ENCODE data around the gene UTY. TPM values are rescaled to one million over a fixed set of nuclear protein-coding genes. Genes with fewer than 3 reads are reported as not detected.

The UTY gene
- total RNA-seq, 1 experiment from 2014 or later: not detected

- BruUV-seq (replicated peaks): no TSS peak
- H4K20me1 ChIP-seq (ENCODE audit: low read length): no peaks in the 10 kb centered on the region
- H3K9me3 ChIP-seq (ENCODE audit: low read length): no peaks in the 10 kb centered on the region
- H3K4me1 ChIP-seq (ENCODE audit: insufficient read depth, low read length): no peaks in the 10 kb centered on the region
- H3K4me3 ChIP-seq (ENCODE audit: low read length): no peak overlapping the region
- H3K36me3 ChIP-seq (ENCODE audit: low read depth, low read length): no peaks in the 10 kb centered on the region
- ATAC-seq (no peak), DNase-seq (no peak)
- no peak overlapping the region for H3K4me2 ChIP-seq (ENCODE audit: low read length)
- H2AFZ ChIP-seq (ENCODE audit: low read length): no peak overlapping the region
- H3F3A ChIP-seq (ENCODE audit: low read length, unreplicated experiment): no peaks in the 10 kb centered on the region
- intact Hi-C loops (cut with micrococcal nuclease): no loop called here
- H3K27me3 ChIP-seq (ENCODE audit: low read length): no peaks in the 10 kb centered on the region
- no peaks in the 10 kb centered on the region for H3K79me2 ChIP-seq (ENCODE audit: low read length)
- POLR2A ChIA-PET (ENCODE audit: unreplicated experiment): no interaction called here
- TF ChIP-seq EZH2 (IDR thresholded peaks at IDR 0.05; ENCODE audit: low read length, unreplicated experiment) (no peak), CTCF (conservative IDR thresholded peaks at IDR 0.05; ENCODE audit: low read depth, low read length) (no peak), EZH2phosphoT487 (IDR thresholded peaks at IDR 0.05; ENCODE audit: borderline replicate concordance, low read length) (no peak)
- H3K9ac ChIP-seq (ENCODE audit: low read length): no peak overlapping the region
- CTCF ChIA-PET: no interaction called here
- H3K27ac ChIP-seq (ENCODE audit: low read length): no peak overlapping the region
- no peaks in the 10 kb centered on the region for H3K9me2 ChIP-seq (replicated peaks; ENCODE audit: low read length)
Measured at GRCh38 chrY:13345549-13345948, 134.3 kb downstream of the UTY start.

DNA sequence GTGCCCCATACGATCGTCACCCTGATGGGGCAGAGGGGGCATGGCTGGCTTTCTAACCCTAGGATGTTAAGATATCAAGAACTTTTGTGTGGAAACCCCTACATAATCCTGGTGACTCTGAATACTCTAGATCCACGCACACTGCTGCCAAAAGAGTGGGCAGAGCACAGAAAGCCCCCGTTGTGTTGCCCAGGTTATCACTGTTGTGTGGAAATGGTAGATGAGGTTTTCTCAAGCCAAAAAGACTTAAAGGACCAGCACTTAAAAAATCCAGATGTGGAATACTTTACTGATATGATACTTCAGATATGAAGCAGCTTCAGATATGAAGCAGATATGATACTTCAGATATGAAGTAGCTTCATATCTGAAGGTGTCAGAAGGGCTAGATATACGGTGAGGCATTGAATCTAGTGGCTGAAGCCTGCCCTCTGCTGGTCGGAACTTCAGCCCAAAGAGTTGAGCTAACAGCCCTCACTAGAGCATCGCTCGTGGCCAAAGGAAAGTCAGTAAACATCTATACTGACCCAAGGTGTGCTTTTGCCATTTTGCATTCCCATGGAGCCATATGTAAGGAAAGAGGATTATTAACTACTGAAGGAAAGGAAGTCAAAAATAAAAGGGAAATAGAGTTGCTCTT is 136.4 kb downstream of the UTY start:
- H3K9me2 ChIP-seq (replicated peaks; ENCODE audit: low read length): no peaks in the 10 kb centered on the region
- H3K79me2 ChIP-seq (ENCODE audit: low read length): no peaks in the 10 kb centered on the region
- BruUV-seq (replicated peaks): no TSS peak
- no peaks in the 10 kb centered on the region for H3K9me3 ChIP-seq (ENCODE audit: low read length)
- ChIA-PET POLR2A (ENCODE audit: unreplicated experiment) (no interaction called here), CTCF (no interaction called here)
- no peaks in the 10 kb centered on the region for H3F3A ChIP-seq (ENCODE audit: low read length, unreplicated experiment)
- no peak overlapping the region for H3K9ac ChIP-seq (ENCODE audit: low read length)
- no peak overlapping the region for H3K27ac ChIP-seq (ENCODE audit: low read length)
- no peaks in the 10 kb centered on the region for H3K36me3 ChIP-seq (ENCODE audit: low read depth, low read length)
- intact Hi-C loops (cut with micrococcal nuclease): no loop called here
- H3K4me2 ChIP-seq (ENCODE audit: low read length): no peak overlapping the region
- no peak for ATAC-seq
- H3K27me3 ChIP-seq (ENCODE audit: low read length): no peaks in the 10 kb centered on the region
- H3K4me1 ChIP-seq (ENCODE audit: insufficient read depth, low read length): no peaks in the 10 kb centered on the region
- no peak for DNase-seq
- no peak overlapping the region for H2AFZ ChIP-seq (ENCODE audit: low read length)
- TF ChIP-seq EZH2phosphoT487 (IDR thresholded peaks at IDR 0.05; ENCODE audit: borderline replicate concordance, low read length): no peak
- TF ChIP-seq CTCF (conservative IDR thresholded peaks at IDR 0.05; ENCODE audit: low read depth, low read length): no peak
- no peak for TF ChIP-seq EZH2 (IDR thresholded peaks at IDR 0.05; ENCODE audit: low read length, unreplicated experiment)
- no peak overlapping the region for H3K4me3 ChIP-seq (ENCODE audit: low read length)
- no peaks in the 10 kb centered on the region for H4K20me1 ChIP-seq (ENCODE audit: low read length)

DNA sequence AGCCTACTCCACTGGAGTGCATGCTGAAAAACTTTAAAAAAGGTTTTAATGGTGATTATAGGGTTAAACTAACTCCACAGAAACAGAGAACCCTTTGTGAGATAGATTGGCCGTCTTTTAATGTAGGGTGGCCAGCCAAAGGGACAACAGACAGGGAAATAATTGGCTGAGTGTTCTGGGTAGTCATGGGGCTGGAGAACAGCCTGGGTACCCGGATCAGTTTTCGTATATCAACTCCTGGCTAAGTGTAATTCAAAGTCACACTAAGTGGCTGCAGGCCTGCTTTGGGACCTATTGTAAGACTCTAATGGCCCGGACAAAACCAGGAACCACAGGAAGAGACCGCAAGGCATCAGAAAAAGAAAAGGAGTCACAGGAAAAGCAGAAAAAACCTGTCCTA is 139.9 kb downstream of the UTY start:
- H3K9ac ChIP-seq (ENCODE audit: low read length): no peak overlapping the region
- BruUV-seq (replicated peaks): no TSS peak
- no peaks in the 10 kb centered on the region for H3K4me1 ChIP-seq (ENCODE audit: insufficient read depth, low read length)
- no peaks in the 10 kb centered on the region for H4K20me1 ChIP-seq (ENCODE audit: low read length)
- POLR2A ChIA-PET (ENCODE audit: unreplicated experiment): no interaction called here
- H3K9me3 ChIP-seq (ENCODE audit: low read length): no peaks in the 10 kb centered on the region
- CTCF ChIA-PET: no interaction called here
- no peaks in the 10 kb centered on the region for H3K9me2 ChIP-seq (replicated peaks; ENCODE audit: low read length)
- H3K4me3 ChIP-seq (ENCODE audit: low read length): no peak overlapping the region
- no peaks in the 10 kb centered on the region for H3K36me3 ChIP-seq (ENCODE audit: low read depth, low read length)
- no peaks in the 10 kb centered on the region for H3K27me3 ChIP-seq (ENCODE audit: low read length)
- H2AFZ ChIP-seq (ENCODE audit: low read length): no peak overlapping the region
- H3K27ac ChIP-seq (ENCODE audit: low read length): no peak overlapping the region
- DNase-seq (no peak), ATAC-seq (no peak)
- TF ChIP-seq EZH2phosphoT487 (IDR thresholded peaks at IDR 0.05; ENCODE audit: borderline replicate concordance, low read length): no peak
- TF ChIP-seq CTCF (conservative IDR thresholded peaks at IDR 0.05; ENCODE audit: low read depth, low read length): no peak
- TF ChIP-seq EZH2 (IDR thresholded peaks at IDR 0.05; ENCODE audit: low read length, unreplicated experiment): no peak
- H3F3A ChIP-seq (ENCODE audit: low read length, unreplicated experiment): no peaks in the 10 kb centered on the region
- H3K4me2 ChIP-seq (ENCODE audit: low read length): no peak overlapping the region
- H3K79me2 ChIP-seq (ENCODE audit: low read length): no peaks in the 10 kb centered on the region
- intact Hi-C loops (cut with micrococcal nuclease): no loop called here

All from PC-3 (cell line).